GM08714 (cell line): ENCODE measurements around the gene TMCC1.
"Not testable (repeated sequence)": the region's sequence is repeated elsewhere in the genome, so short reads cannot be mapped to it uniquely, and the experiment has no call there.

Experiments used
- H3K4me3 ChIP-seq: fragments of 200-500 bp; sonication (Bioruptor generic); 2 replicates; pipeline ENCODE4 v1.5.1; 2014; ENCODE audit warnings: mild to moderate bottlenecking, low read length, inconsistent platforms
- ZNF274 ChIP-seq: IDR thresholded peaks from 2 replicates; pipeline ENCODE4 v1.6.1; 2012; ENCODE audit warnings: mild to moderate bottlenecking, low read depth, low read length

Gene TMCC1

DNA sequence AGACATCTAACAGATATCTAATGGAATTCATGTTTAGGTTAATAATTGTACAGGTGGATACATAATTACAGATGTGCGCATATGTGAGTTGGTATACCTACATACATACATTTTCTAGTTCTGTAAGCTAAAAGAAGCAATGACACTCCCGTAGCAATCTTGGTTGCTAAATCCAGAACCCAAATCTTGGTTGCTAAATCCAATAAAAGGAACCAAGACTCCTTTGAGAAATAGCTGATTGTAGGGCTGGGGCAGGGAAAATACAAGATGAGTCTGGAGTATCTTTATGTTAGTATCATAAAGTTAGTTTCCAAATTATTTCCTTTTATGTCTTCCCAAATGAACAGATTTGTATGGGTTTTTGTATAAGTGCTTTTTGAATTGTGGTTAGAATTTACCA is 135.2 kb downstream of the TMCC1 start:
- no peak overlapping the region for H3K4me3 ChIP-seq
- no peak for TF ChIP-seq ZNF274

DNA sequence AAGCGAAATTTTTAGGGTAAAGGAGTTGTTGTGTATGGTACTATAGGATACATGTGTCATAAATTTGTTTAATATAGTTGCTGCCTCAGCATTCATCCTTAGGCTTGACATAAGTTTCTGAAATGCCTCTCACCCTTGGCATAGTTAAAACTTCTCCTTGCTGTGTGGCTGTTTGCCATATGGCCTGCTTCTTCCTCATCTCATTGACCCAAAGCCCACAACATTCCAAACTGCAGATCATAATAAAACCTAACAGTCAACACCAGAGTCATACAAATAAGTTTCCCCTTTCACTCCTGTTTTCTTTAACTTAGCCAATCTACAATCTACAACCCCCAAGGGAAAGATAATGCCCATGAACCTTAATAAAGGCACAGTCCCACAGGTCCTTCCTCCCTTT is 136.6 kb downstream of the TMCC1 start:
- no peak for TF ChIP-seq ZNF274
- no peak overlapping the region for H3K4me3 ChIP-seq

DNA sequence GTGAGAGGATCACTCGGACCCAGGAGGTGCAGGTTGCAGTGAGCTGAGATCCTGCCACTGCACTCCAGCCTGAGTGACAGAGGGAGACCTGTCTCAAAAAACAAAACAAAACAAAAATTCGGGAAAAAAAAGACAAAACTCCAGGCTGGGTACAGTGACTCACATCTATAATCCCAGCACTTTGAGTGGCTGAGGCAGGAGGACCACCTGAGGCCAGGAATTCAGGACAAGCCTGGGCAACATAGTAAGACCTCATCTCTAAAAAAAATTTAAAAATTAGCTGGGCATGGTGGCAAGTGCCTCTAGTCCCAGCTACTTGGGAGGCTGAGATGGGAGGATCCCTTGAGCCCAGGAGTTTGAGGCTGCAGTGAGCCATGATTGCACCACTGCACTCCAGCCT is 142.4 kb downstream of the TMCC1 start:
- H3K4me3 ChIP-seq, result not testable (repeated sequence)

DNA sequence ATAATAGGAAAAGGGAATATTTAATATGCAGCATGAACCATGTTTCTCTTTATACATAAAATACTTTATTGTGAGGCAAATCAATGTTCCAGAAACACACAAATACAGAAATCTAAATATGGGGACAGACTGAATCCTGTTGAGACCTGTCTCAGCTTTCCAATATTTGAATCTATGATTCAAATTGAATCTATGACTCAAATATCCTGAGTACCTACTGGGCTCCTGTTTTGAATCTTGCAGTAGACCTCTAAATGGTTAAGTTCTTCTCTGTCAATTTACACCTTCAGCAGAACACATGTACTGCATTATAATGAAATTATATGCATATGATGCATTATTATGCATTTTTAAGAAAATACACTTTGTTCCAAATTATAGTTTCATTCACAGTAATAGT is 143.8 kb downstream of the TMCC1 start:
- TF ChIP-seq ZNF274, result no peak
- no peak overlapping the region for H3K4me3 ChIP-seq

DNA sequence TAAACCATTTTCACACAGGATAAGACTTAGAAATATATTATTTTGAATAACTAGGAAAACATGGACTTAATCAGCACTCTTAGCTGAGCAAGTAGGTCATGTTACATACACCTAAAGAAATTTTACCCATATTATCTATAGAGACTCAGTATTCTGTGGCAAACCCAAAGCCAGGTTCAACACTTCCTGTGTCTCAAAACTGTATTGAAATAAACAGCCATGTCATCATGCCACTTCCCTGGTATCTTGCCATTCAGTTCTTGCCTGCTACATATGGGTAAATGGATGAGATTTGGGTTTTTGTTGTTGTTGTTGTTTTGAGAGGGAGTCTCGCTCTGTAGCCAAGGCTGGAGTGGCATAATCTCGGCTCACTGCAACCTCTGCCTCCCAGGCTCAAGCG is 145.5 kb downstream of the TMCC1 start:
- no peak for TF ChIP-seq ZNF274
- no peak overlapping the region for H3K4me3 ChIP-seq

DNA sequence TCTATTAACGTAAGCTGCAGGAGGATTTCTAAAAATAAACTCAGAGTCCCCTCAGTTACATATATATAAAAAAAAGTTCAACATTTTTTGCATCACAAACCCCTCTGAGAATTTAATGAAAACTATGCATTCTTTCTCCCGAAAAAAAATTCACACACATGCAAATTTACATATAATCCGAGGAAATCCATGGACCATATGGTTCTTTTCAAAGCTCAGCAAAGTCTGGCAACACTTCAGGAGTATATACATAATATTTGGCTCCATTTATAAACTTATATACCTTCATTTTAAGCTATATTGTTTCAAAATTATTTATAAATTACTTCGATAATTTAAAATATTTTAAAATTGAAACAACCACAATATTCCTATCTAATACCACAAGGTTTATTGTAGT is 146.4 kb downstream of the TMCC1 start:
- no peak for TF ChIP-seq ZNF274
- H3K4me3 ChIP-seq, result no peak overlapping the region

DNA sequence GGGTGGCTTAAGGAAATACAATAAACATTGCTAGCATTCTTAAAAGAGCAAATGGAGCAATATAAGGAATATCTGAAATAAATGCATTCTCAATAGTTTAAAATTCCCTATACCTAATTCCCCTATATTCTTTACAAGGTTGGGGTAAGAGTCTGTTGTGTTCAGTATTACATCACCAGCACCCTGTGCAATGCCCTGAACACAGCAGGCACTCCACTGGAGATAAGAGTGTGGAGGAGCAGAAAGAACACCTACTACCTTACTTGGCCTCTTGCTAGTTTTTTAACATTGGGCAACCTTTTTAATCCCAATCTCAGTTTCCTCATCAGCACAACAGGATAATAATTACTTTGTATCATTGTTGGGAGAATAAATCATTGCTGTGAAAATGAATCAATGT is 146.9 kb downstream of the TMCC1 start:
- no peak for TF ChIP-seq ZNF274
- no peak overlapping the region for H3K4me3 ChIP-seq

DNA sequence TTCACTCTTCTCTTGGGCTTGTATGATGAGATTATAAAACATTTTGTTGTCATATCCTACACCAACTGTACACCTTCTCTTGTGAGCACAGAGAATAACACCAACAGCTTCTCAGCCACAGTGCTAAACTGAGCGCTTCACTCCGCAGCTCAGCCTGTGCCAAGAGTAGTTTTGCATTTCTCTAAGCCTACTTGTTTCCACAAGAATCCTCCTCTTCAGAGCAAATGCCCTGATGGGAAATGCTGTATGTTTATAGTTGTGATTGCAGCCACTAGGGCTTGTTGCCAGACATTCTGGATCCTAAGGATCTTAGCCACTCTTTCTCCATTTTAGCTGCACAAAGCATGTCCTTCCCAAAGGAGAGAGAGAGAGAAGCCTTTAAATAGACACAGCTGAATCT is 148.3 kb downstream of the TMCC1 start:
- TF ChIP-seq ZNF274, result no peak
- no peak overlapping the region for H3K4me3 ChIP-seq

DNA sequence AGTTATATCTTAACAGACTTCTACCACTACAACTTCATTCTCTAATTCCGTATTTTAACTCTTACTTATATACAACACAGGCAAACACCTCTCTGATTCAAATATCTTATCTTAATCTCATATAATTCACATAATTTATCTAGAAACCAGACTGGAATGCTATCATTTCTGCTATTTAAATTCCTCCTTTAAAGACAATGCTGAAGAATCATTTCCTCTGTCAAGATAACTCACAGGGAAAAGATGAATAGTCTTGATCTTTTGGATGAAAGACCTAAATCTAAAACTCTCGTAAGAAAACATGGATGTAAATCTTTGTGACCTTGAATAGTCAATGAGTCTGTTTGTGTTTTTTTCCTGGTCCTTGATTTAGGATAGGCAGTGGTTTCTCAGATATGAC is 151.7 kb downstream of the TMCC1 start:
- no peak overlapping the region for H3K4me3 ChIP-seq
- no peak for TF ChIP-seq ZNF274

DNA sequence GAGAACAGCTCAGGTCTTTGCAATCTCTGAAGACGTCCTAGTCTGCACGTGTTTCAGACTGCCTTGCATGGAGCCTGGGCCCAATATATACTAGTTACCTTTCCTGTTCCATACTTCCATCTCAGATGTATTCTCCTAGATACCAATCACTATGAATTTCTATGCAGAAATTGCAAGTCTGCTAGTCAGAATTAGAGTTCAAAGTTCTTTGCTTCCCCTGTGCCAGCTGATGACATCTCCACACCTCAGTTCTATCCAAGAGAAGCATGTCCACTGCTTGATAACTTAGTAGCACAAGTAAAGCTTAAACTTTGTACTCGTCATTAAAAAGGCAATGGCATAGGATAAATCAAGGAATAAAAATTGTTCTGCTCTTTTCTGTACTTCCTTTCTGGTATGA is 153.4 kb downstream of the TMCC1 start:
- TF ChIP-seq ZNF274, result no peak
- H3K4me3 ChIP-seq, result no peak overlapping the region

DNA sequence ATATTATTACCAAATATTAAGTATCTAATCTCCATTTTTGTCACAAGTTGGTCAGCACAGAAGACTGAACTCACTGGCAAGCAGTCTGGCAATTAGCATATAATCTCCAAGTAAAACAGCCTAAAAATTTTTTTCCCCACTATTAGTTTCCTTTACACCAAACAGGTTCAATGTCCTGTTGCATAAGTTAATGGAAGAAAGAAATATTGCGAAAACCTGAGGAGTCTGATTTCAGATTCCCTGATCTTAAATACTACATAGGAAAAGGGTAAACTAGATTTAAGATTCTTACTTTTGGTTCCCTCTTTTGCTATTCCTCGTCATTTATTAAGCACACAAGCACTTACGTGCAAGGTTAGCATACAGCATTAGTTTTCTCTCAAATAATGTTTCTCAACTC is 153.9 kb downstream of the TMCC1 start:
- TF ChIP-seq ZNF274, result no peak
- no peak overlapping the region for H3K4me3 ChIP-seq

DNA sequence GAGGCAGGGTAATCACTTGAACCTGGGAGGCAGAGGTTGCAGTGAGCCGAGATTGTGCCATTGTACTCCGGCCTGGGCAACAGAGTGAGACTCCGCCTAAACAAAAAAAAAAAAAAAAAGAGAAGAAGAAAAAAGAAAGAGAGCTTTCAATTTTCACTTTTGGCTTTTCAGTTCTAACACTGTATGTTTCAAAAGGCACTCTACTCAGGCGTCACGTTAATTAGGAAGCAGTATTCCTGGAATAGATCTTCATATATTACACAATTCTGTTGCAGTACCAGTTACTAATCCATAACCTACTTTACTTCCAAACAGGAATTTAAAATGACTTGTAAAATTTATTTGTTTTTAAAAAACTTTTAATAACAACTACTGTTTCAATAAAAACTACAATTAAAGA is 155.3 kb downstream of the TMCC1 start:
- no peak overlapping the region for H3K4me3 ChIP-seq
- no peak for TF ChIP-seq ZNF274

DNA sequence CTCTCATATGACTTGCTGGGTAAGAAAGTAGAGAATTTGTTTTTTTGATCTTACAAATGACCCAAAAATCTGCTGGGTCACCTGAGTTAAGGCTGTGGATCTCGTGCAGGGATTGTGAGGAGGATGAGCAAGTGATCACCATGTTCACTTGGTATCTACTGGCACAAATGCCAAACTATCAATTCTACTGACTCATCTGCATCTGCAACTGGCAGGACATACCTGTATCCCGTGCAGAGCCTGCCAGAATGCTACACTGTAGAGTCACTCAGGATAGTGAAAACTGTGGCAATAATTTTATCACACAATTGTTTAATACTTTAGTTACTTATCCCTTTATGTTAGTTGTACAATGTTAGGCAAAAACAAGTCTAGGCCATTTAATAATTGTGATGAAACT is 157.4 kb downstream of the TMCC1 start:
- no peak for TF ChIP-seq ZNF274

DNA sequence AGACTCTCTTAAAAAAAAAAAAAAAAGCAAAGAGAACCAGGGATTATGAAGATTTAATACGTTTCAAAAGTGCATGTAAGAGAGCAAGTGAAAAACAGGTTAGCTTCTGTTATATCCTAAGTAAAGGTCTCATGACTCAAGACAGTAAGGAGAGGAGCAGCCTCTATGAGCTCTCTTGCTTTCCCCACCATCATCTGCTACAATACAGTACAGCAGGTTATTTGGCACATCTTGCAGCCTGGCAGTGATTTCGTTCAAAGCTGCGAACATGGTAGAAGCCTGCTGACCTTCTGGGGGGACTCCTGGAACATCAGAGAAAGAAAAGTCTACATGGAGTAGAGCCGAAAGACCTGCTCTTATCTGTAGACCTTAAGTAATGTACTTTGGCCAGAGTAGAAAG is 157.9 kb downstream of the TMCC1 start:
- H3K4me3 ChIP-seq, result no peak overlapping the region
- no peak for TF ChIP-seq ZNF274

More for the DNA sequence above, 157.4 kb downstream of the TMCC1 start:
- H3K4me3 ChIP-seq, result no peak overlapping the region

DNA sequence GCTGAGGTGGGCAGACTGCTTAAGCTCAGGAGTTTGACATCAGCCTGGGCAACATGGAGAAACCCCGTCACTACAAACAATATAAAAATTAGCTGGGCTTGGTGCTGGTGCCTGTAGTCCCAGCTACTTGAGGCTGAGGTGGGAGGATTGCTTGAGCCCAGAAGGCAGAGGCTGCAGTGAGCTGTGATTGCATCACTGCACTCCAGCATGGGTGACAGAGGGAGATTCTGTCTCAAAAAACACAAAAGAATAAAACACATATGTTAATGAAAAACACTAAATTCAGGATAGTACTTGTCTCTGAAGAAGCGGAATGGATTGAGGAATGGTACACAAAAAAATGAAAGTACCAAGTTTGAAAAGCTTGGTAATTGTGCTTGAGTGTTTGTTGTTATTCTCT is 159.1 kb downstream of the TMCC1 start:
- TF ChIP-seq ZNF274, result no peak
- H3K4me3 ChIP-seq, result no peak overlapping the region

DNA sequence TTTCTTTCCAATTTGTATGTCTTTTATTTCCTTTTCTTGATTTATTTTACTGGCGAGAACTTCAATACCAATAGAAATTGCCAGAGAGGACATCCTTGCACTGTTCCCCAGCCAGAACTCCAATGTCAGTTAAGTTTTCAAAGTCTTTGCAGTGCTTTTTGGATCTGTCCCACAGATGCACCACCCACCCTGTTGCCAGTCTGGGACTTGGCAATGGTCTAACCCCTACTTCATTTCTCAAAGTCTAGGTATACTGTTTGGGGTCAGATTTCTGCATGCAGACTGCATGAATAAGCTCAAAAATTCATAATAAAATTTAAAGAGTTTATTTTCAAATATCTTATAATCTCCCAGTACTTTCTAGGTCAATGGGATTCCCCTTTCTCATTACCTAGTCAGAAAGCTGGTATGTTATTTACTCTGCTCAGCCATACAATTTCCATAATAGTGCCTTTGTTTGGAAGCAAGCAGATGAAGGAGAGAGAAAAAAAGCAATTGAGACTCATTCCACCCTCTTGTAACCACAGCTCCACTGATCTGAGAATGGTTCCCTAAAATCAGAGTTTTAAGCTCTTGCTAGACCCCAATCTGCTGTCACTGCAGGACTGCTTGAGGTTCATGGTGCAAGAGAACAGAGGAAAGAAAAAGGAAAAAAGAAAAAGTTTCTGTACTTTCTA is 161.2 kb downstream of the TMCC1 start:
- TF ChIP-seq ZNF274, result no peak
- H3K4me3 ChIP-seq, result no peak overlapping the region
